OCI-LY3 (cell line): ENCODE measurements around the gene ABLIM2.

Experiments
- H2AFZ ChIP-seq: fragments of 200-600, 300-600 bp; shearing (Covaris generic); 2 replicates; pipeline ENCODE4 v1.6.0; 2014; ENCODE audit warnings: antibody characterized with exemption, low read depth, low read length
- H3K27ac ChIP-seq: fragments of 200-600, 300-600 bp; sonication (generic); 2 replicates; pipeline ENCODE4 v1.5.1; 2014; ENCODE audit warnings: mild to moderate bottlenecking, low read length, moderate library complexity, mixed read lengths
- H3K27me3 ChIP-seq: fragments of 200-600, 300-600 bp; sonication (generic); 2 replicates; pipeline ENCODE4 v1.6.1; 2014; ENCODE audit warnings: low read depth, low read length, mixed read lengths
- H3K36me3 ChIP-seq: fragments of 200-600, 300-600 bp; sonication (generic); replicated peaks from 2 replicates; pipeline ENCODE3; 2014; ENCODE audit warnings: low read depth, low read length, mixed read lengths
- H3K4me1 ChIP-seq: fragments of 300-600, 200-600 bp; sonication (generic); 2 replicates; pipeline ENCODE4 v1.6.1; 2014; ENCODE audit warnings: low read length, mixed read lengths
- H3K4me2 ChIP-seq: fragments of 200-600, 300-600 bp; sonication (generic); 2 replicates; pipeline ENCODE4 v1.6.1; 2014; ENCODE audit warnings: low read length, mixed read lengths
- H3K4me3 ChIP-seq: fragments of 300-600, 200-600 bp; sonication (generic); 2 replicates; pipeline ENCODE4 v1.5.1; 2014; ENCODE audit warnings: antibody characterized with exemption, mild to moderate bottlenecking, low read length, moderate library complexity
- H3K79me2 ChIP-seq: fragments of 300-600, 200-600 bp; shearing (Covaris generic); 2 replicates; pipeline ENCODE4 v1.6.1; 2014; ENCODE audit warnings: mild to moderate bottlenecking, low read length, mixed read lengths
- H3K9ac ChIP-seq: fragments of 300-600, 200-600 bp; shearing (Covaris generic); 2 replicates; pipeline ENCODE4 v1.6.0; 2014; ENCODE audit warnings: mild to moderate bottlenecking, low read length, moderate library complexity
- H3K9me3 ChIP-seq: fragments of 200-600, 300-600 bp; shearing (Covaris generic); 2 replicates; pipeline ENCODE4 v1.6.1; 2014; ENCODE audit warnings: low read length, mixed read lengths; ENCODE audit not compliant: insufficient read depth
- H4K20me1 ChIP-seq: fragments of 200-600, 300-600 bp; sonication (generic); 2 replicates; pipeline ENCODE4 v1.6.1; 2016; ENCODE audit warnings: low read length, mixed read lengths; ENCODE audit not compliant: insufficient read depth
- CTCF ChIP-seq: fragments of 200-600, 300-600 bp; sonication (generic); IDR thresholded peaks from 2 replicates; pipeline ENCODE4 v1.5.1; 2014; ENCODE audit warnings: antibody characterized with exemption, low read length, low read depth
- EZH2phosphoT487 ChIP-seq: fragments of 200-600 bp; shearing (Covaris generic); IDR thresholded peaks from 2 replicates; pipeline ENCODE4 v1.6.1; 2018; ENCODE audit warnings: antibody characterized with exemption, mixed run types, low read depth

The ABLIM2 gene

GRCh38 chr4:8095956-8096689, 62.5 kb downstream of the ABLIM2 start:
- Histone ChIP-seq H2AFZ (no peak overlapping the region), H3K9ac (no peak overlapping the region), H3K4me2 (no peak overlapping the region), H3K79me2 (no peaks in the 10 kb centered on the region), H3K27me3 (no peaks in the 10 kb centered on the region), H3K36me3 (no peaks in the 10 kb centered on the region), H3K9me3 (peaks cover 11% of the 10 kb centered on the region; the same call in 1 of the 2 replicates), H3K4me3 (no peak overlapping the region), H3K27ac (no peak overlapping the region), H4K20me1 (no peaks in the 10 kb centered on the region), H3K4me1 (no peaks in the 10 kb centered on the region)
- TF ChIP-seq EZH2phosphoT487 (no peak), CTCF (no peak)

GRCh38 chr4:8093587-8094274, 64.9 kb downstream of the ABLIM2 start:
- no peaks in the 10 kb centered on the region for H3K79me2 ChIP-seq
- TF ChIP-seq EZH2phosphoT487 (no peak), CTCF (no peak)
- no peak overlapping the region for H3K4me2 ChIP-seq
- no peak overlapping the region for H3K4me3 ChIP-seq
- H3K9me3 ChIP-seq = peaks cover 11% of the 10 kb centered on the region; the same call in 1 of the 2 replicates
- H4K20me1 ChIP-seq = no peaks in the 10 kb centered on the region
- H3K36me3 ChIP-seq = no peaks in the 10 kb centered on the region
- H3K27ac ChIP-seq = no peak overlapping the region
- no peak overlapping the region for H3K9ac ChIP-seq
- H3K4me1 ChIP-seq = no peaks in the 10 kb centered on the region
- H3K27me3 ChIP-seq = no peaks in the 10 kb centered on the region
- H2AFZ ChIP-seq = no peak overlapping the region

GRCh38 chr4:8092282-8092681, 66.3 kb downstream of the ABLIM2 start:
- no peak overlapping the region for H3K9ac ChIP-seq
- H3K9me3 ChIP-seq = peaks cover 11% of the 10 kb centered on the region; the same call in 1 of the 2 replicates
- no peak overlapping the region for H3K27ac ChIP-seq
- no peak overlapping the region for H2AFZ ChIP-seq
- H3K36me3 ChIP-seq = no peaks in the 10 kb centered on the region
- no peaks in the 10 kb centered on the region for H3K79me2 ChIP-seq
- H3K4me1 ChIP-seq = no peaks in the 10 kb centered on the region
- H3K4me2 ChIP-seq = no peak overlapping the region
- no peak overlapping the region for H3K4me3 ChIP-seq
- no peaks in the 10 kb centered on the region for H4K20me1 ChIP-seq
- TF ChIP-seq EZH2phosphoT487 (no peak), CTCF (no peak)
- no peaks in the 10 kb centered on the region for H3K27me3 ChIP-seq

GRCh38 chr4:8090744-8091301, 67.8 kb downstream of the ABLIM2 start:
- H3K27ac ChIP-seq = no peak overlapping the region
- H3K4me1 ChIP-seq = no peaks in the 10 kb centered on the region
- H3K9me3 ChIP-seq = peaks cover 11% of the 10 kb centered on the region; the same call in 1 of the 2 replicates
- no peaks in the 10 kb centered on the region for H4K20me1 ChIP-seq
- TF ChIP-seq EZH2phosphoT487 (no peak), CTCF (no peak)
- no peak overlapping the region for H2AFZ ChIP-seq
- H3K79me2 ChIP-seq = no peaks in the 10 kb centered on the region
- no peaks in the 10 kb centered on the region for H3K36me3 ChIP-seq
- no peak overlapping the region for H3K9ac ChIP-seq
- no peaks in the 10 kb centered on the region for H3K27me3 ChIP-seq
- H3K4me2 ChIP-seq = no peak overlapping the region
- H3K4me3 ChIP-seq = no peak overlapping the region
